ENCODE results near the gene RYR3. TPM values are rescaled to one million over a fixed set of nuclear protein-coding genes. Genes with fewer than 3 reads are reported as not detected.

Gene RYR3
- total RNA-seq, 1 experiment from 2014 or later: not detected

DNA sequence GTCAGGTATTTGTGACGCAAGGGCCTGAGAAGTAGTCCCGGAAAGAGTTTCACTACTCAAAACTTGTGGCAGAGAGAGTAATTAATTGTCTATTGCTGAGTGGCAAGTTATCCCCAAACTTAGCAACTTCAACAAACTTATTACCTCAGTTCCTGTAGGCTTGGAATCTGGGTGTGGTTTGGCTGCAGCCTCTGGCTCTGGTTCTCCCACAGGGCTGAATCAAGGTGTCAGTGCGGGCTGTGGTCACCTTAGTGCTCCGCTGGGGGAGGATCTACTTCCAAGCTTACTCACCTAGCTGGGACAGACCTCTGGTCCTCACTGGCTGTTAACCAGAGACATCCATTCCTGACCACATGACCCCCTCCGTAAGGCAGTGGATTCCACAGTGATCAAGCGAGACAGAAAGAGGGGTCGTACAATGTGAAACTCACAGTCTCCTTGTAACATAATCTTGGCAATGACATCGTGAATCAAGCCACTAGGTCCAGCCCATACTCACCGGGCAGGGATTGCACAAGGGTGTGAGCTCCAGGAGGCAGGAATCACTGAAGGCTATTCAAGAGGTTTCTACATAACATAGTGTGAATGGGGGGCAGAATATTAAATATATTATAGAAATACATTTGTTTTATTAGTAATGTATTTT, 138.3 kb downstream of the RYR3 start:
- TF ChIP-seq, protein P1, sequence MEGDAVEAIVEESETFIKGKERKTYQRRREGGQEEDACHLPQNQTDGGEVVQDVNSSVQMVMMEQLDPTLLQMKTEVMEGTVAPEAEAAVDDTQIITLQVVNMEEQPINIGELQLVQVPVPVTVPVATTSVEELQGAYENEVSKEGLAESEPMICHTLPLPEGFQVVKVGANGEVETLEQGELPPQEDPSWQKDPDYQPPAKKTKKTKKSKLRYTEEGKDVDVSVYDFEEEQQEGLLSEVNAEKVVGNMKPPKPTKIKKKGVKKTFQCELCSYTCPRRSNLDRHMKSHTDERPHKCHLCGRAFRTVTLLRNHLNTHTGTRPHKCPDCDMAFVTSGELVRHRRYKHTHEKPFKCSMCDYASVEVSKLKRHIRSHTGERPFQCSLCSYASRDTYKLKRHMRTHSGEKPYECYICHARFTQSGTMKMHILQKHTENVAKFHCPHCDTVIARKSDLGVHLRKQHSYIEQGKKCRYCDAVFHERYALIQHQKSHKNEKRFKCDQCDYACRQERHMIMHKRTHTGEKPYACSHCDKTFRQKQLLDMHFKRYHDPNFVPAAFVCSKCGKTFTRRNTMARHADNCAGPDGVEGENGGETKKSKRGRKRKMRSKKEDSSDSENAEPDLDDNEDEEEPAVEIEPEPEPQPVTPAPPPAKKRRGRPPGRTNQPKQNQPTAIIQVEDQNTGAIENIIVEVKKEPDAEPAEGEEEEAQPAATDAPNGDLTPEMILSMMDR (conservative IDR thresholded peaks at IDR 0.05; ENCODE audit: low read depth, low read length): no peak
- TF ChIP-seq EZH2phosphoT487 (IDR thresholded peaks at IDR 0.05; ENCODE audit: borderline replicate concordance, low read length): no peak
- TF ChIP-seq EZH2 (IDR thresholded peaks at IDR 0.05; ENCODE audit: low read length, unreplicated experiment): no peak
- peaks cover 72% of the 10 kb centered on the region for H3K27me3 ChIP-seq (ENCODE audit: low read length)
- H2AFZ ChIP-seq (ENCODE audit: low read length): no peak overlapping the region
- peaks cover 5% of the 10 kb centered on the region; the same call in 1 of the 2 replicates for H3K4me1 ChIP-seq (ENCODE audit: insufficient read depth, low read length)
- ATAC-seq: no peak
- H3K9me3 ChIP-seq (ENCODE audit: low read length): no peaks in the 10 kb centered on the region
- no peaks in the 10 kb centered on the region for H3K36me3 ChIP-seq (ENCODE audit: low read depth, low read length)
- peak; percentile 39 for DNase-seq
- H3K9me2 ChIP-seq (replicated peaks; ENCODE audit: low read length): no peaks in the 10 kb centered on the region
- no peaks in the 10 kb centered on the region for H3F3A ChIP-seq (ENCODE audit: low read length, unreplicated experiment)
- H3K4me2 ChIP-seq (ENCODE audit: low read length): no peak overlapping the region
- H3K9ac ChIP-seq (ENCODE audit: low read length): no peak overlapping the region
- H3K4me3 ChIP-seq (ENCODE audit: low read length): no peak overlapping the region
- no peak overlapping the region for H3K27ac ChIP-seq (ENCODE audit: low read length)
- ChIA-PET CTCF (no interaction called here), POLR2A (ENCODE audit: unreplicated experiment) (no interaction called here)
- H3K79me2 ChIP-seq (ENCODE audit: low read length): no peaks in the 10 kb centered on the region
- no TSS peak for BruUV-seq (replicated peaks)
- intact Hi-C loops (cut with micrococcal nuclease): no loop called here
- no peaks in the 10 kb centered on the region for H4K20me1 ChIP-seq (ENCODE audit: low read length)

DNA sequence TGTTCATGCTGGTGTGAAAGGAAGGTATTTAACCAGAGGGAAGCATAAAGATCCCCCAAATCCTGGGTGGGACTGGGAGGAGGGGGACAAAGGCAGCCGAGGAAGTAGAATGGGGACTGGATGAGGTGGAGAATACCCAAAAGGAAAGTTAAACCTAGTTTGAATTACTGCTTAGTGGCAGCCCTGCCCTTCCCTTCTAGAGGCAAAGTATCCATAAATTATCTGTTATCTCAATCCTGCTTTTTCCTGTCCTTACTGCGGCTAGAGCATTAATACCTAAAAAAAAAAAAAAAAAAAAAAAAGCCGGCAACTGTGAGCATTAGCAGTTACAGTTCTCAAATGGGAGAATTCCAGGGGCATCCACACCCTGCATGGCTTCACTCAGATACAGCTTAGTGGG, 139.0 kb downstream of the RYR3 start:
- peaks cover 5% of the 10 kb centered on the region; the same call in 1 of the 2 replicates for H3K4me1 ChIP-seq (ENCODE audit: insufficient read depth, low read length)
- H3K9me3 ChIP-seq (ENCODE audit: low read length): no peaks in the 10 kb centered on the region
- ChIA-PET POLR2A (ENCODE audit: unreplicated experiment) (no interaction called here), CTCF (no interaction called here)
- no peaks in the 10 kb centered on the region for H4K20me1 ChIP-seq (ENCODE audit: low read length)
- BruUV-seq (replicated peaks): no TSS peak
- H3K27ac ChIP-seq (ENCODE audit: low read length): no peak overlapping the region
- H3K4me2 ChIP-seq (ENCODE audit: low read length): no peak overlapping the region
- H3K27me3 ChIP-seq (ENCODE audit: low read length): peaks cover 74% of the 10 kb centered on the region
- no peak for ATAC-seq
- no peaks in the 10 kb centered on the region for H3F3A ChIP-seq (ENCODE audit: low read length, unreplicated experiment)
- no peak overlapping the region for H3K9ac ChIP-seq (ENCODE audit: low read length)
- H2AFZ ChIP-seq (ENCODE audit: low read length): no peak overlapping the region
- TF ChIP-seq, protein P1 (conservative IDR thresholded peaks at IDR 0.05; ENCODE audit: low read depth, low read length): no peak
- TF ChIP-seq EZH2phosphoT487 (IDR thresholded peaks at IDR 0.05; ENCODE audit: borderline replicate concordance, low read length) (no peak), EZH2 (IDR thresholded peaks at IDR 0.05; ENCODE audit: low read length, unreplicated experiment) (no peak)
- H3K9me2 ChIP-seq (replicated peaks; ENCODE audit: low read length): no peaks in the 10 kb centered on the region
- no peak overlapping the region for H3K4me3 ChIP-seq (ENCODE audit: low read length)
- H3K36me3 ChIP-seq (ENCODE audit: low read depth, low read length): no peaks in the 10 kb centered on the region
- intact Hi-C loops (cut with micrococcal nuclease): no loop called here
- no peak for DNase-seq
- no peaks in the 10 kb centered on the region for H3K79me2 ChIP-seq (ENCODE audit: low read length)

DNA sequence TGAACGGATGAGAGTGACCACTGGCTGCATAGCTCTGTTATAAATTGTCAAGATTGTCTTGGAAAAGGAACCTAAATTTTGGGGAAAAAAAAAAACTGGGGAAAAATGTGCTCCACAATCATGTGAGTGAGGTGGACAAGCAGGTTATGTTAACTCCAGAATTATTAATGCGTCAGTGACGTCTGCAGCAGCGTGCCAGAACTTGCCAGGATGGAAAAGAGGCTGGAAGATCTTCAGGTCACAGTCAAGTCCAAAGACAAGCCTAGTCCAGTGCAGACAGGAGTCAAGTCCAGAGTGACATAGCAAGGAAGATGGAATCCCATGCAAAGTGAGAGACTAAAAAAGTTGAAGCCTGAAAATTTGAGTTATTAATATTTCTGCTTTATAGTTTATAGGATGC, 140.6 kb downstream of the RYR3 start:
- Histone ChIP-seq H3K9ac (ENCODE audit: low read length) (no peak overlapping the region), H2AFZ (ENCODE audit: low read length) (no peak overlapping the region), H3F3A (ENCODE audit: low read length, unreplicated experiment) (no peaks in the 10 kb centered on the region), H3K9me2 (replicated peaks; ENCODE audit: low read length) (no peaks in the 10 kb centered on the region), H3K27ac (ENCODE audit: low read length) (no peak overlapping the region), H3K79me2 (ENCODE audit: low read length) (no peaks in the 10 kb centered on the region), H4K20me1 (ENCODE audit: low read length) (no peaks in the 10 kb centered on the region), H3K4me1 (ENCODE audit: insufficient read depth, low read length) (peaks cover 5% of the 10 kb centered on the region; the same call in 1 of the 2 replicates), H3K9me3 (ENCODE audit: low read length) (no peaks in the 10 kb centered on the region), H3K27me3 (ENCODE audit: low read length) (peaks cover 75% of the 10 kb centered on the region), H3K36me3 (ENCODE audit: low read depth, low read length) (no peaks in the 10 kb centered on the region), H3K4me3 (ENCODE audit: low read length) (no peak overlapping the region), H3K4me2 (ENCODE audit: low read length) (no peak overlapping the region)
- ATAC-seq (no peak), DNase-seq (peak; percentile 4)
- no TSS peak for BruUV-seq (replicated peaks)
- ChIA-PET POLR2A (ENCODE audit: unreplicated experiment) (no interaction called here), CTCF (interaction anchor here (0.7 kb wide), 1 partner anchor 159 kb away, joined by 3 read pairs; no protein-coding TSS in a partner anchor)
- intact Hi-C loops (cut with micrococcal nuclease): no loop called here
- TF ChIP-seq EZH2phosphoT487 (IDR thresholded peaks at IDR 0.05; ENCODE audit: borderline replicate concordance, low read length): no peak
- TF ChIP-seq, protein P1 (conservative IDR thresholded peaks at IDR 0.05; ENCODE audit: low read depth, low read length): no peak
